GM12878 (cell line): ENCODE measurements around the gene REPS1. TPM values are rescaled to one million over a fixed set of nuclear protein-coding genes. Genes with fewer than 3 reads are reported as not detected.
A peak's percentile ranks its signal among the peaks of the same experiment; 100 is the strongest.

Source experiments
- ATAC-seq: fragments of 200-7000 bp; cut with Tn5 transposase; 3 replicates; pipeline ENCODE4 v1.9.1; 2020; ENCODE audit warnings: mild to moderate bottlenecking, moderate library complexity
- BruUV-seq: library from RNA; stranded (reverse); fragments of 400-500 nt; replicated peaks from 2 replicates; lab custom pipeline; 2021; lab: Mats Ljungman, UMichigan
- CTCF ChIA-PET: fragments of 300-600 bp; sonication (Branson Sonifier 250); formaldehyde crosslinking; extraction: SDS; loops from one replicate; lab custom pipeline; 2021; ENCODE audit warnings: inconsistent platforms; lab: Yijun Ruan, JAX
- POLR2A ChIA-PET: fragments of 350-600 bp; formaldehyde crosslinking; extraction: SDS; loops from one replicate; lab custom pipeline; 2021; ENCODE audit warnings: inconsistent platforms; lab: Charles Lee
- RAD21 ChIA-PET: fragments of 300-600 bp; sonication (Branson Sonifier 250); formaldehyde crosslinking; loops from one replicate; lab custom pipeline; 2023; ENCODE audit warnings: antibody characterized with exemption; ENCODE audit not compliant: unreplicated experiment; lab: Charles Lee
- SMC1A ChIA-PET: fragments of 300-600 bp; sonication (Branson Sonifier 250); formaldehyde crosslinking; loops from one replicate; lab custom pipeline; 2023; ENCODE audit not compliant: unreplicated experiment, uncharacterized antibody; lab: Charles Lee
- DNase-seq: peaks from one replicate; pipeline ENCODE4 v3.0.0-alpha.2; 2011; ENCODE audit warnings: low read depth, low spot score
- FAIRE-seq: peaks from 3 replicates; lab custom pipeline; 2011; peaks lifted over from hg19 to GRCh38; lab: Jason Lieb, UNC
- H2AFZ ChIP-seq: 2 replicates; pipeline ENCODE4 v1.6.0; 2011; ENCODE audit warnings: low read depth, low read length, control low read depth; ENCODE audit not compliant: control insufficient read depth
- H3K27ac ChIP-seq: 2 replicates; pipeline ENCODE4 v1.5.1; 2011; ENCODE audit warnings: control low read depth; ENCODE audit not compliant: control insufficient read depth, insufficient read depth
- H3K27me3 ChIP-seq, 2 experiments: replicated peaks in 1 of 2; 2 replicates each; pipeline versions ENCODE4 v1.6.0 to v1.6.1; 2011; ENCODE audit warnings: low read length in 1 of 2; ENCODE audit not compliant: control insufficient read depth in 2 of 2, insufficient read depth in 2 of 2
- H3K36me3 ChIP-seq, 2 experiments: 2 replicates each; pipeline ENCODE4 v1.5.1; 2011; ENCODE audit warnings: low read length in 1 of 2; ENCODE audit not compliant: control insufficient read depth in 2 of 2, insufficient read depth in 2 of 2
- H3K4me1 ChIP-seq: 2 replicates; pipeline ENCODE4 v1.6.1; 2011; ENCODE audit warnings: mild to moderate bottlenecking, low read length, moderate library complexity, mixed read lengths; ENCODE audit not compliant: control insufficient read depth, insufficient read depth
- H3K4me2 ChIP-seq: 2 replicates; pipeline ENCODE4 v1.6.0; 2011; ENCODE audit warnings: control low read depth; ENCODE audit not compliant: control insufficient read depth, insufficient read depth
- H3K4me3 ChIP-seq: fragments of 200-600 bp; sonication (generic); 2 replicates; pipeline ENCODE4 v1.5.1; 2016
- H3K79me2 ChIP-seq: 2 replicates; pipeline ENCODE4 v1.6.0; 2011; ENCODE audit warnings: low read length; ENCODE audit not compliant: control insufficient read depth, insufficient read depth
- H3K9ac ChIP-seq: 2 replicates; pipeline ENCODE4 v1.8.0; 2011; ENCODE audit warnings: low read length, control low read depth, mixed read lengths; ENCODE audit not compliant: control insufficient read depth, insufficient read depth
- H3K9me3 ChIP-seq: replicated peaks from 3 replicates; pipeline ENCODE4 v1.5.1; 2011; ENCODE audit warnings: mild to moderate bottlenecking, low read length; ENCODE audit not compliant: control insufficient read depth, insufficient read depth
- H4K20me1 ChIP-seq: 2 replicates; pipeline ENCODE4 v1.6.0; 2011; ENCODE audit not compliant: control insufficient read depth, insufficient read depth
- ASH2L ChIP-seq: fragments of 300-600, 200-600 bp; sonication (generic); IDR thresholded peaks from 2 replicates; pipeline ENCODE4 v1.6.1; 2017; ENCODE audit warnings: low read depth, mild to moderate bottlenecking, borderline replicate concordance
- CEBPB ChIP-seq, 2 experiments: fragments of 150-350 bp in 1 of 2; IDR thresholded peaks; 2 replicates each; pipeline ENCODE4 v1.6.1; 2012 to 2014; ENCODE audit warnings: low read depth in 2 of 2, low read length in 2 of 2, borderline replicate concordance in 1 of 2, inconsistent platforms in 1 of 2
- DPF2 ChIP-seq: fragments of 450-650 bp; IDR thresholded peaks from 2 replicates; pipeline ENCODE4 v1.6.1; 2017; ENCODE audit warnings: mild to moderate bottlenecking
- FOXK2 ChIP-seq: fragments of 450-650 bp; IDR thresholded peaks from 2 replicates; pipeline ENCODE4 v1.6.1; 2017; ENCODE audit warnings: mild to moderate bottlenecking, moderate library complexity
- JUNB ChIP-seq: IDR thresholded peaks from 2 replicates; pipeline ENCODE4 v1.6.1; 2016; ENCODE audit warnings: antibody characterized with exemption, mild to moderate bottlenecking
- KDM1A ChIP-seq: fragments of 200-600 bp; sonication (generic); IDR thresholded peaks from 2 replicates; pipeline ENCODE4 v1.6.1; 2016; ENCODE audit warnings: borderline replicate concordance
- NFIC ChIP-seq: IDR thresholded peaks from 2 replicates; pipeline ENCODE4 v1.6.1; 2012; ENCODE audit warnings: low read depth, mild to moderate bottlenecking, inconsistent platforms, low read length, moderate library complexity
- NR2C2 ChIP-seq: IDR thresholded peaks from 2 replicates; pipeline ENCODE4 v1.6.1; 2011; ENCODE audit warnings: borderline replicate concordance, low read depth; ENCODE audit not compliant: control insufficient read depth, insufficient read length
- NR2F1 ChIP-seq: fragments of 450-650 bp; conservative IDR thresholded peaks from 2 replicates; pipeline ENCODE4 v1.6.1; 2017; ENCODE audit warnings: mild to moderate bottlenecking
- PBX3 ChIP-seq: IDR thresholded peaks from 2 replicates; pipeline ENCODE4 v1.6.1; 2011; ENCODE audit warnings: mild to moderate bottlenecking, low read depth, low read length, moderate library complexity; ENCODE audit not compliant: insufficient replicate concordance
- REST ChIP-seq: IDR thresholded peaks from 2 replicates; pipeline ENCODE4 v1.6.1; 2012; ENCODE audit warnings: mild to moderate bottlenecking, low read depth, low read length
- SIX5 ChIP-seq: IDR thresholded peaks from 2 replicates; pipeline ENCODE4 v1.6.1; 2011; ENCODE audit warnings: mild to moderate bottlenecking, low read depth, low read length, moderate library complexity; ENCODE audit not compliant: severe bottlenecking
- SMAD1 ChIP-seq: fragments of 450-650 bp; IDR thresholded peaks from 2 replicates; pipeline ENCODE4 v1.6.1; 2018; ENCODE audit warnings: mild to moderate bottlenecking, low read depth; ENCODE audit not compliant: partially characterized antibody
- SUZ12 ChIP-seq: fragments of 200-600 bp; sonication (generic); IDR thresholded peaks from one replicate; pipeline ENCODE4 v1.6.1; 2018; ENCODE audit warnings: antibody characterized with exemption, mild to moderate bottlenecking; ENCODE audit not compliant: unreplicated experiment
- in situ Hi-C: fragments of 300-500 bp; cut with MboI; formaldehyde crosslinking; loops from 9 replicates; pipeline ENCODE4 v1.14.3; 2018; ENCODE audit warnings: mixed read lengths
- intact Hi-C: fragments of 100-400 bp; cut with micrococcal nuclease; formaldehyde crosslinking; loops from one replicate; pipeline ENCODE4 v1.14.2; 2022; ENCODE audit not compliant: unreplicated experiment
- polyA plus RNA-seq, 11 experiments: library from polyadenylated mRNA; depleted of rRNA in 4 of 11; unstranded in 6 of 11; stranded (reverse) in 5 of 11; fragments of >200 nt; fragmentation: Nextera tagmentation in 4 of 11; fragmentation: Illumina TruSeq in 1 of 11; extraction: Ambion mirVana in 4 of 11; extraction: Trizol in 1 of 11; gene quantifications; 1 replicate in 1 of 11; 2 replicates in 10 of 11; pipeline versions ENCODE4 v1.2.1 to v1.2.3, GENCODE V29; 2011 to 2016; ENCODE audit warnings: inconsistent platforms in 2 of 11, missing spikeins in 2 of 11, low read depth in 1 of 11
- total RNA-seq, 4 experiments: library from RNA; depleted of rRNA in 3 of 4; stranded (reverse); fragments of >200 nt in 3 of 4; fragmentation: Illumina TruSeq in 1 of 4; extraction: Trizol in 1 of 4; gene quantifications; 2 replicates each; pipeline versions ENCODE4 v1.2.1 to v1.2.3, GENCODE V29; 2013 to 2021

Gene REPS1
- total and polyA plus RNA-seq, 10 of the 15 experiments (the other 5 are each of a cell fraction or from before 2014, with no cell fraction given), result 13.7 to 59.3 (median 31.7) TPM

GRCh38 chr6:138868181-138868580 is 119.9 kb downstream of the REPS1 start:
- ATAC-seq (no peak), DNase-seq (no peak), FAIRE-seq (no peak)
- Histone ChIP-seq H3K27me3 (no peaks in the 10 kb centered on the region), H3K27ac (no peak overlapping the region; the same call in 1 of the 2 replicates), H3K4me3 (no peak overlapping the region), H3K36me3 (no peaks in the 10 kb centered on the region), H3K9me3 (no peaks in the 10 kb centered on the region), H3K79me2 (no peaks in the 10 kb centered on the region), H2AFZ (peak overlapping the region; percentile 48; the same call in 1 of the 2 replicates), H3K4me2 (peak overlapping the region; percentile 30; the same call in 1 of the 2 replicates), H3K4me1 (peaks cover 21% of the 10 kb centered on the region), H4K20me1 (no peaks in the 10 kb centered on the region), H3K9ac (no peak overlapping the region)
- RAD21 ChIA-PET, result interaction anchor here (0.6 to 1.1 kb wide), 3 partner anchors 24 to 119 kb away, joined by 3 read pairs; no protein-coding TSS in a partner anchor
- intact Hi-C loops, result no loop called here
- no TSS peak for BruUV-seq
- CTCF ChIA-PET, result interaction anchor here (0.9 kb wide), 1 partner anchor 52 kb away, joined by 3 read pairs; no protein-coding TSS in a partner anchor
- no peak for TF ChIP-seq PBX3
- no peak for TF ChIP-seq SUZ12
- no peak for TF ChIP-seq KDM1A
- TF ChIP-seq JUNB, result 0 out of 2 replicates have a peak, but pooled peaks have one; percentile 27
- peak; percentile 45; the same call in 1 of the 2 replicates for TF ChIP-seq NFIC
- TF ChIP-seq FOXK2, result no peak
- TF ChIP-seq REST, result no peak
- TF ChIP-seq SIX5, result no peak
- no peak for TF ChIP-seq SMAD1
- TF ChIP-seq NR2C2, result no peak
- TF ChIP-seq NR2F1, result no peak
- TF ChIP-seq DPF2, result no peak
- no peak for TF ChIP-seq CEBPB (IDR thresholded peaks at IDR 0.05; ENCODE audit: borderline replicate concordance in 1 of 2, low read depth in 2 of 2, low read length in 2 of 2)
- no peak for TF ChIP-seq ASH2L
- POLR2A ChIA-PET, result interaction anchor here (0.6 to 0.7 kb wide), 2 partner anchors 28 to 191 kb away, joined by 5 to 8 read pairs; no protein-coding TSS in a partner anchor
- SMC1A ChIA-PET, result interaction anchor here (0.8 to 3.1 kb wide), 4 partner anchors 9 to 28 kb away, joined by 3 to 22 read pairs (median 4); no protein-coding TSS in a partner anchor
- in situ Hi-C loops, result no loop called here
